Ovary (tissue), 3 donors: ENCODE results near the gene NLRP3.

ENCODE experiments used
- CTCF ChIP-seq, 3 donors: fragments of 450-650 bp in 2 of 3; fragments of 200-600 bp in 1 of 3; IDR thresholded peaks; one replicate each; pipeline versions ENCODE4 v1.5.1 to v1.8.0; 2016 to 2022; ENCODE audit warnings: antibody characterized with exemption in 3 of 3, mild to moderate bottlenecking in 1 of 3
- EP300 ChIP-seq: sonication (generic); formaldehyde crosslinking; IDR thresholded peaks from one replicate; pipeline ENCODE4 v1.6.1; 2017; ENCODE audit warnings: antibody characterized with exemption
- POLR2A ChIP-seq: fragments of 450-650 bp; IDR thresholded peaks from one replicate; pipeline ENCODE4 v1.6.1; 2017; ENCODE audit warnings: antibody characterized with exemption, mild to moderate bottlenecking, moderate library complexity
- donor health status: DM: no; HTN: no; CAD: no.

GRCh38 chr1:247496581-247497285 is 80.8 kb downstream of the NLRP3 start:
- no peak for TF ChIP-seq CTCF (IDR thresholded peaks at IDR 0.05)
- no peak for TF ChIP-seq POLR2A
- TF ChIP-seq EP300: no peak
